ENCODE data around the gene BDKRB1.

Gene BDKRB1

DNA sequence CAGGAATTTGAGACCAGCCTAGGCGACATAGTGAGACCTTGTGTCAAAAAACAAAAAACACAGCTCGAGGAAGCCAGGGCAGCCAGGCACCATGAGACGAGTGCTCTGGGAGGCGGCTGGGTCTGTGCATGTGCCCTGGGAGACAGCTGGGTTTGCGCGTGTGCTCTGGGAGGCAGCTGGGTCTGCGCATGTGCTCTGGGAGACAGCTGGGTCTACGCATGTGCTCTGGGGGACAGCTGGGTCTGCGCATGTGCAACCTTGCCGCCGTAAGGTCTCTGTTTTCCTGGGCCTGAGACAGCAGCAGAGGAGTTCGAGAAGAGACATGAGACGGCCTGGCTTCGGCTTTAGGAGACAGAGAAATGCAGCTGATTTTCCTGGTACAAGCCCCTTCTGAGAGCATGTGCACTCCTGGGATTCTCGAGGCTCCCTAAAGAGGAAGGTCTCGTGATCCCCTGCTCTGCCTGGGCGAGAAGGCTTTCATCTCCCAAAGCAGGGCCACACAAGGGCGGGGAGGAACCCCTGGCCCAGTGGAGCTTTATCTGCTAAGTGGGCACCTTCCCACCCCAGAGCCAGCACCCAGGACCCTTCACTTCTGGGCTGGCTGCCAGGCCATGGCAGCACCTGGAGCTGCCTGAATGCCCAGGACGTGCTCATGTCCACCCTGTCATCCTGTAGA lies 3.5 kb upstream of the BDKRB1 start:
- Histone ChIP-seq H3K9me3 (ENCODE audit: insufficient read depth, low read length) (no peaks in the 10 kb centered on the region), H3K27me3 (ENCODE audit: low read depth, low read length) (peaks cover 35% of the 10 kb centered on the region), H3K36me3 (replicated peaks; ENCODE audit: low read depth, low read length) (no peaks in the 10 kb centered on the region), H2AFZ (ENCODE audit: low read depth, low read length) (no peak overlapping the region), H3K79me2 (ENCODE audit: low read length) (no peaks in the 10 kb centered on the region), H3K4me2 (ENCODE audit: low read length) (no peak overlapping the region), H3K4me3 (ENCODE audit: low read length) (no peak overlapping the region), H3K9ac (ENCODE audit: low read length) (no peak overlapping the region), H3K27ac (ENCODE audit: low read length) (no peak overlapping the region), H4K20me1 (ENCODE audit: insufficient read depth, low read length) (no peaks in the 10 kb centered on the region), H3K4me1 (ENCODE audit: low read length) (no peaks in the 10 kb centered on the region)
- TF ChIP-seq EZH2phosphoT487 (IDR thresholded peaks at IDR 0.05; ENCODE audit: low read depth): no peak
- TF ChIP-seq, protein P1, sequence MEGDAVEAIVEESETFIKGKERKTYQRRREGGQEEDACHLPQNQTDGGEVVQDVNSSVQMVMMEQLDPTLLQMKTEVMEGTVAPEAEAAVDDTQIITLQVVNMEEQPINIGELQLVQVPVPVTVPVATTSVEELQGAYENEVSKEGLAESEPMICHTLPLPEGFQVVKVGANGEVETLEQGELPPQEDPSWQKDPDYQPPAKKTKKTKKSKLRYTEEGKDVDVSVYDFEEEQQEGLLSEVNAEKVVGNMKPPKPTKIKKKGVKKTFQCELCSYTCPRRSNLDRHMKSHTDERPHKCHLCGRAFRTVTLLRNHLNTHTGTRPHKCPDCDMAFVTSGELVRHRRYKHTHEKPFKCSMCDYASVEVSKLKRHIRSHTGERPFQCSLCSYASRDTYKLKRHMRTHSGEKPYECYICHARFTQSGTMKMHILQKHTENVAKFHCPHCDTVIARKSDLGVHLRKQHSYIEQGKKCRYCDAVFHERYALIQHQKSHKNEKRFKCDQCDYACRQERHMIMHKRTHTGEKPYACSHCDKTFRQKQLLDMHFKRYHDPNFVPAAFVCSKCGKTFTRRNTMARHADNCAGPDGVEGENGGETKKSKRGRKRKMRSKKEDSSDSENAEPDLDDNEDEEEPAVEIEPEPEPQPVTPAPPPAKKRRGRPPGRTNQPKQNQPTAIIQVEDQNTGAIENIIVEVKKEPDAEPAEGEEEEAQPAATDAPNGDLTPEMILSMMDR (IDR thresholded peaks at IDR 0.05; ENCODE audit: low read depth, low read length): no peak

DNA sequence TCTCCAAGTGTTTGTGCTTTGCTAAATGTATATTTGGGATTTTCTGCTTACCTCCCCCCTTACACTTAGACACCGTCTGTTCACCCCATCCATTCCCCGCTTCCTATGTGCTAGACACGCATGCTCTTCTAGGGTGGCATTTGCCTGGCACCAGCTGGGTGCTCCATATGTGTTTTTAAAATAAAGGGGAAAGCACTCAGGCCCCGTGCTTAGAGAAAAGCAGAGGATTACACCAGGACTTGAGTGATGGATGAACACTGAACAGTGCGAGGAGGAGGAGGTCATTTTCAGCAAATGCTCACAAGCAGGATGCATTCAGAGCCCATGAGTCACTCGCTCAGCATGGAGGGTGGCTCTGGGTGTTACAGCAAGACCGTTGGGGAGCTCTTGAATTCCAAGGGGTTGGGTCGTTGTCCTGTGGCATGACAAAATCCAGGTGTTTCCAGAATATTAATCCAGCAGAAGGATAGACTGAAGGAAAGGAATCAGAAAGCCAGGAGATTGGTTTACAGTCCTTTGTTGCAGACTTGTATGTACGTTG lies 2.9 kb upstream of the BDKRB1 start:
- Histone ChIP-seq H3K9me3 (ENCODE audit: insufficient read depth, low read length) (no peaks in the 10 kb centered on the region), H2AFZ (ENCODE audit: low read depth, low read length) (no peak overlapping the region), H3K27me3 (ENCODE audit: low read depth, low read length) (peaks cover 37% of the 10 kb centered on the region), H3K9ac (ENCODE audit: low read length) (no peak overlapping the region), H3K4me2 (ENCODE audit: low read length) (no peak overlapping the region), H3K4me3 (ENCODE audit: low read length) (no peak overlapping the region), H3K4me1 (ENCODE audit: low read length) (no peaks in the 10 kb centered on the region), H3K27ac (ENCODE audit: low read length) (no peak overlapping the region), H4K20me1 (ENCODE audit: insufficient read depth, low read length) (no peaks in the 10 kb centered on the region), H3K36me3 (replicated peaks; ENCODE audit: low read depth, low read length) (no peaks in the 10 kb centered on the region), H3K79me2 (ENCODE audit: low read length) (no peaks in the 10 kb centered on the region)
- no peak for TF ChIP-seq EZH2phosphoT487 (IDR thresholded peaks at IDR 0.05; ENCODE audit: low read depth)
- TF ChIP-seq, protein P1 (IDR thresholded peaks at IDR 0.05; ENCODE audit: low read depth, low read length): no peak

DNA sequence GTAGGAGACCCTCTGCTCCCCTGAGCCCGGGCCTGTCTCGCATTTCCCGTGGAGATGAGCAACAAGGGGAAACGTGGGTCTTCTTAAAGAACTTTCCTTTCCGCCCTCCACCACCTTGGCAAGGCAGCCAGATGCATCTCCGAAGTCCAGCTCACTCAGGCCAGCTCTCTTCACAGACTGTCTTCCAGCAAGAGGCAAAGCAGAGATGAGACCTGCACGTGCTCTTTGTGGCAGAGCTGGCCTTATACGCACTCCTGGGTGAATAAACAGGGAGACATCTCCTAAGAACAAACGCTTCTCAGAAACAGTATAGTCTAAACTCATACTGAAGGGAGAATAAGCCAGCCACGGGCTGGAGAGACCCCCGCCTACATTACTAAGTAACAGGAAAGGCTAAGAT lies 1.3 kb upstream of the BDKRB1 start:
- H3K4me1 ChIP-seq (ENCODE audit: low read length): no peaks in the 10 kb centered on the region
- H3K9ac ChIP-seq (ENCODE audit: low read length): no peak overlapping the region
- peaks cover 50% of the 10 kb centered on the region for H3K27me3 ChIP-seq (ENCODE audit: low read depth, low read length)
- no peaks in the 10 kb centered on the region for H3K79me2 ChIP-seq (ENCODE audit: low read length)
- H3K4me3 ChIP-seq (ENCODE audit: low read length): no peak overlapping the region
- H3K9me3 ChIP-seq (ENCODE audit: insufficient read depth, low read length): no peaks in the 10 kb centered on the region
- no peaks in the 10 kb centered on the region for H4K20me1 ChIP-seq (ENCODE audit: insufficient read depth, low read length)
- H3K4me2 ChIP-seq (ENCODE audit: low read length): no peak overlapping the region
- no peaks in the 10 kb centered on the region for H3K36me3 ChIP-seq (replicated peaks; ENCODE audit: low read depth, low read length)
- H2AFZ ChIP-seq (ENCODE audit: low read depth, low read length): no peak overlapping the region
- H3K27ac ChIP-seq (ENCODE audit: low read length): no peak overlapping the region
- TF ChIP-seq, protein P1 (IDR thresholded peaks at IDR 0.05; ENCODE audit: low read depth, low read length): no peak
- TF ChIP-seq EZH2phosphoT487 (IDR thresholded peaks at IDR 0.05; ENCODE audit: low read depth): no peak

DNA sequence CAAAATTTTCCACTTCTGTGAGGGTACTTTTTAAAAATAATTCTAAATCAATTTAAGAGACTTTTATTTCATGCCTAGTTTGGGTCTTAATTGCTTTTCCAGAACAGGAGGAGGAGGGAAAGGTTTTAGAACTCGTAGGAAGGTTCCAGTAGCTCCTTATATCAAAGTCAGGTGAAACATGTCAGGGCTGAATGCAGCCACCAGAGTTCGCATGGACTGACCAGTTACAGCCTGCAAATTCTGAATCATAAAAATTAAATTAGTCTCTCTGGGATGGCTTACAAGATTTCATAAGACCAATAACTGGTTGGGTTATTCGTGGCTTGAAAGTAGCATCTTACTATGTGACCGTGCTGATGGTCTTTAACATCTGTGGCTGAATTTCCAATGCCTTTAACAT lies 397 bp downstream of the BDKRB1 start:
- no peak overlapping the region for H3K4me3 ChIP-seq (ENCODE audit: low read length)
- no peaks in the 10 kb centered on the region for H4K20me1 ChIP-seq (ENCODE audit: insufficient read depth, low read length)
- no peak overlapping the region for H3K9ac ChIP-seq (ENCODE audit: low read length)
- H3K4me1 ChIP-seq (ENCODE audit: low read length): no peaks in the 10 kb centered on the region
- H3K4me2 ChIP-seq (ENCODE audit: low read length): no peak overlapping the region
- no peak overlapping the region for H2AFZ ChIP-seq (ENCODE audit: low read depth, low read length)
- TF ChIP-seq, protein P1 (IDR thresholded peaks at IDR 0.05; ENCODE audit: low read depth, low read length): no peak
- TF ChIP-seq EZH2phosphoT487 (IDR thresholded peaks at IDR 0.05; ENCODE audit: low read depth): no peak
- no peaks in the 10 kb centered on the region for H3K9me3 ChIP-seq (ENCODE audit: insufficient read depth, low read length)
- no peak overlapping the region for H3K27ac ChIP-seq (ENCODE audit: low read length)
- H3K36me3 ChIP-seq (replicated peaks; ENCODE audit: low read depth, low read length): no peaks in the 10 kb centered on the region
- peaks cover 57% of the 10 kb centered on the region for H3K27me3 ChIP-seq (ENCODE audit: low read depth, low read length)
- no peaks in the 10 kb centered on the region for H3K79me2 ChIP-seq (ENCODE audit: low read length)

Data from OCI-LY3 (cell line).